ENCODE results near the gene PCNA. TPM values are rescaled to one million over a fixed set of nuclear protein-coding genes. Genes with fewer than 3 reads are reported as not detected.

The PCNA gene
- total RNA-seq, 4 donors from 2014 or later = 18.3 to 56.7 (median 38.2) TPM

GRCh38 chr20:5096463-5096862 is 23.3 kb downstream of the PCNA start:
- TF ChIP-seq EP300 (IDR thresholded peaks at IDR 0.05; ENCODE audit: low read depth) = no peak
- no peak for TF ChIP-seq POLR2AphosphoS5 (IDR thresholded peaks at IDR 0.05)
- TF ChIP-seq POLR2A (IDR thresholded peaks at IDR 0.05) = no peak
- TF ChIP-seq, protein P1, sequence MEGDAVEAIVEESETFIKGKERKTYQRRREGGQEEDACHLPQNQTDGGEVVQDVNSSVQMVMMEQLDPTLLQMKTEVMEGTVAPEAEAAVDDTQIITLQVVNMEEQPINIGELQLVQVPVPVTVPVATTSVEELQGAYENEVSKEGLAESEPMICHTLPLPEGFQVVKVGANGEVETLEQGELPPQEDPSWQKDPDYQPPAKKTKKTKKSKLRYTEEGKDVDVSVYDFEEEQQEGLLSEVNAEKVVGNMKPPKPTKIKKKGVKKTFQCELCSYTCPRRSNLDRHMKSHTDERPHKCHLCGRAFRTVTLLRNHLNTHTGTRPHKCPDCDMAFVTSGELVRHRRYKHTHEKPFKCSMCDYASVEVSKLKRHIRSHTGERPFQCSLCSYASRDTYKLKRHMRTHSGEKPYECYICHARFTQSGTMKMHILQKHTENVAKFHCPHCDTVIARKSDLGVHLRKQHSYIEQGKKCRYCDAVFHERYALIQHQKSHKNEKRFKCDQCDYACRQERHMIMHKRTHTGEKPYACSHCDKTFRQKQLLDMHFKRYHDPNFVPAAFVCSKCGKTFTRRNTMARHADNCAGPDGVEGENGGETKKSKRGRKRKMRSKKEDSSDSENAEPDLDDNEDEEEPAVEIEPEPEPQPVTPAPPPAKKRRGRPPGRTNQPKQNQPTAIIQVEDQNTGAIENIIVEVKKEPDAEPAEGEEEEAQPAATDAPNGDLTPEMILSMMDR (IDR thresholded peaks at IDR 0.05) = no peak
- in situ Hi-C loops (cut with MboI; ENCODE audit: low pct_ligation_motif_present in 1 of 4, low pct_unique_long_range_greater_than_20kb in 1 of 4, low sequenced_read_pairs in 3 of 4) = loop anchor here in 1 of 4 donors (10.0 to 25.0 kb wide), 2 partner anchors 342 to 484 kb away; no protein-coding TSS in a partner anchor
- intact Hi-C loops (cut with DNase I; ENCODE audit: low total_unique reads) = no loop called here
- H3K27me3 ChIP-seq = no peaks in the 10 kb centered on the region
- peaks cover 0 to 8% (median 0%) of the 10 kb centered on the region in 4 donors for H3K36me3 ChIP-seq
- no peaks in the 10 kb centered on the region for H3K9me3 ChIP-seq
- no peak overlapping the region for H3K27ac ChIP-seq
- no peak for DNase-seq
- H3K4me3 ChIP-seq = no peak overlapping the region
- peaks cover 0 to 7% (median 2%) of the 10 kb centered on the region in 4 donors for H3K4me1 ChIP-seq
- 100% methylated on average over 2 of the region's 2 CpGs; no CpG with 5 or more reads in 1 of the 2 donors for whole genome bisulfite sequencing, 2 donors (ENCODE audit: low coverage in 1 of 2)

GRCh38 chr20:5095931-5096330 is 23.8 kb downstream of the PCNA start:
- H3K4me1 ChIP-seq = peaks cover 0 to 7% (median 2%) of the 10 kb centered on the region in 4 donors
- in situ Hi-C loops (cut with MboI; ENCODE audit: low pct_ligation_motif_present in 1 of 4, low pct_unique_long_range_greater_than_20kb in 1 of 4, low sequenced_read_pairs in 3 of 4) = loop anchor here in 1 of 4 donors (10.0 to 25.0 kb wide), 2 partner anchors 341 to 484 kb away; no protein-coding TSS in a partner anchor
- DNase-seq = no peak
- intact Hi-C loops (cut with DNase I; ENCODE audit: low total_unique reads) = no loop called here
- H3K36me3 ChIP-seq = peaks cover 0 to 8% (median 0%) of the 10 kb centered on the region in 4 donors
- H3K9me3 ChIP-seq = no peaks in the 10 kb centered on the region
- WGBS, 2 donors (ENCODE audit: low coverage in 1 of 2) = 96% methylated on average over 3 of the region's 3 CpGs; no CpG with 5 or more reads in 1 of the 2 donors
- no peak for TF ChIP-seq POLR2A (IDR thresholded peaks at IDR 0.05)
- TF ChIP-seq POLR2AphosphoS5 (IDR thresholded peaks at IDR 0.05) = no peak
- TF ChIP-seq, protein P1 (IDR thresholded peaks at IDR 0.05) = no peak
- TF ChIP-seq EP300 (IDR thresholded peaks at IDR 0.05; ENCODE audit: low read depth) = no peak
- H3K27ac ChIP-seq = no peak overlapping the region
- no peak overlapping the region for H3K4me3 ChIP-seq
- H3K27me3 ChIP-seq = no peaks in the 10 kb centered on the region

- Histone ChIP-seq H3K4me1 (peaks cover 0 to 7% (median 2%) of the 10 kb centered on the region in 4 donors), H3K27me3 (no peaks in the 10 kb centered on the region), H3K9me3 (no peaks in the 10 kb centered on the region), H3K27ac (no peak overlapping the region), H3K4me3 (no peak overlapping the region), H3K36me3 (peaks cover 0 to 8% (median 0%) of the 10 kb centered on the region in 4 donors)
- no peak for TF ChIP-seq POLR2AphosphoS5 (IDR thresholded peaks at IDR 0.05)
- TF ChIP-seq EP300 (IDR thresholded peaks at IDR 0.05; ENCODE audit: low read depth) = no peak
- no peak for TF ChIP-seq POLR2A (IDR thresholded peaks at IDR 0.05)
- TF ChIP-seq, protein P1 (IDR thresholded peaks at IDR 0.05) = no peak
- intact Hi-C loops (cut with DNase I; ENCODE audit: low total_unique reads) (no loop called here), in situ Hi-C loops (cut with MboI; ENCODE audit: low pct_ligation_motif_present in 1 of 4, low pct_unique_long_range_greater_than_20kb in 1 of 4, low sequenced_read_pairs in 3 of 4) (loop anchor here in 1 of 4 donors (10.0 to 25.0 kb wide), 2 partner anchors 341 to 483 kb away; no protein-coding TSS in a partner anchor)
- WGBS, 2 donors (ENCODE audit: low coverage in 1 of 2) = 87% methylated on average over 3 of the region's 3 CpGs; no CpG with 5 or more reads in 1 of the 2 donors
- no peak for DNase-seq
Measured at GRCh38 chr20:5095454-5095853, 24.3 kb downstream of the PCNA start.

GRCh38 chr20:5092765-5093339 is 26.9 kb downstream of the PCNA start:
- in situ Hi-C loops (cut with MboI; ENCODE audit: low pct_ligation_motif_present in 1 of 4, low pct_unique_long_range_greater_than_20kb in 1 of 4, low sequenced_read_pairs in 3 of 4) (loop anchor here in 1 of 4 donors (10.0 to 25.0 kb wide), 2 partner anchors 338 to 481 kb away; no protein-coding TSS in a partner anchor), intact Hi-C loops (cut with DNase I; ENCODE audit: low total_unique reads) (no loop called here)
- 68 to 75% methylated on average over 4 of the region's 4 CpGs for WGBS, 2 donors (ENCODE audit: low coverage in 1 of 2)
- Histone ChIP-seq H3K36me3 (no peaks in the 10 kb centered on the region), H3K27me3 (no peaks in the 10 kb centered on the region), H3K9me3 (no peaks in the 10 kb centered on the region), H3K4me1 (peaks cover 0 to 13% (median 3%) of the 10 kb centered on the region in 4 donors), H3K27ac (no peak overlapping the region), H3K4me3 (no peak overlapping the region)
- TF ChIP-seq POLR2AphosphoS5 (IDR thresholded peaks at IDR 0.05) (no peak), POLR2A (IDR thresholded peaks at IDR 0.05) (no peak), EP300 (IDR thresholded peaks at IDR 0.05; ENCODE audit: low read depth) (no peak)
- DNase-seq = no peak

Data from transverse colon (tissue), 4 donors.